Measurements from ENCODE around the gene DUOX1.

The DUOX1 gene

DNA sequence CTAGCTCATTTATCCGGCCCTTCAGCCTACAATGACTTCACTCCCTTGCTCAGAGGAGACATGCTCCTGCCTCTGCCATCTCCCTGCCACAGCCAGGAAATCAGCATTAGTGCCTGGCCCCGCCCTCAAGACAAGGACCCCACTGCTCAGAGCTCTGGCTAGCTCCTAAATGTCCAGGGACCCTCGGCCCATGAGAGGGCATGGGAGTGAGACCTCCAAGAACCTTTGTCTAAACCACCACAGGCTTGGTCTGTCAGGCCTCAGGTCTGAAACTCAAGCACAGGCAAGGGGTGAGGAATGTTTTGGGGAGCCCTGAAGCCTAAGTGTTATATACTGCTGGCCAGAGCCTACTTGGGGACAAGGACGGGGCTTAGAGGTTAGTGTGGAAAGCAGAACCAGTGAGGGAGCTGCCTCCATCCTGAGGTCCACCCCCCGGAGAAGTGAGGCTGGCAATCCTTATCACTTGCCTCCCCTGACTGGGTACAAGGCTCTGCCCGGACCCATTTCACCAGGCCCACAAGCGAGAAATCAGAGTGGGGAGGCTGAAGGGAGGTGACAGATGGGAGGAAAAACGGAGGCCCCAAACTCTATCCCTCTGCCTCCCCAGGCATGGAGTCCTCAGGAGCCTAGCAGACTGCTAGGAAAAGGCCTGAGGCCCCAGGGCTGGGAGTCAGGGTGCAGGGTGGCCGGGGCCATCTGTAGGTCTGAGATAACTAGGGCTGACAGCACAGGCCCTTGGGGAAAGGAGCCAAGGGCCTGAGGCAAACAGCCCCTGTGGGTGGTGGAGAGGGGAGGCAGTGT lies 39.2 kb downstream of the DUOX1 start:
- no peak for DNase-seq (ENCODE audit: low spot score)

DNA sequence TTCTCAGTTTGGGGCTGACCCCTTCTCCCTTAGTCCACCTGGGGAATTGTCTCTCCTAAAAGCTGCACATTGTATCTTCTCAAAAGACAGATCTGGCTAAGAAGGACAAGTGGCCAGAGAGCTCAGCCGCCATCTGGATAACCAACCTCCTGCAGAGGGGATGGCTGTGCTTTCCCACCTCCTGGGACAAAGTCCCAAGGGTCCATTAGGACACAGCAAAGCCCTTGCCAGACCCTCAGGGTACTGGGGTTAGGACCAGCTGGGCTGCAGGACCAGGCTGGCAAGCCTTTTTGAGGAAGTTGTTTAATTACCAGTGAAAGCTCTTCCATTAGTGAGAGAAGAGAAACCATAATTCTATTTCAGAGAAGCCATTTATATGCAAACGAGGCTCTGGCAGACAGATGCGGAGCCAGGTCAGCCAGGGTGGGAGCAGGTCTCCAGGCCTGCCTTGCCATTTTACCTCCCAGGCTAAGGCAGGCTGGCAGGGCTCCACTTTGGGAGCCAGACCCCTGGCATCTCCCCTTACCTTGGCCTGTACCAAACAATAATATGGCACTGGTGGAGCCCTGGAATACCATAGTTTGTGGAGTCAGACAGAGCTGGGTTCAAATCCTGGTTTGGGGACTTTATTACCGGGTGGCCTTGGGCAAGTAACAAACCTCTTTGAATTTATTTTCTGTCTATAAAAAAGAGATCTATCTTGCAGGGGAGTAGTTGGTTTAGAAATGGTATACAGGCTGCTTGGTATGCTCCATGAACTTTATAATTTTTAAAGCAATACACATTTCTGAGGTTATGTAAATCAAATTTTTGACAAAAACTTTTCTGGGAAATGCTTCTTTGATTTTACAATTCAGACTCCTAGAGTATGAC lies 40.0 kb downstream of the DUOX1 start:
- DNase-seq (ENCODE audit: low spot score): no peak

DNA sequence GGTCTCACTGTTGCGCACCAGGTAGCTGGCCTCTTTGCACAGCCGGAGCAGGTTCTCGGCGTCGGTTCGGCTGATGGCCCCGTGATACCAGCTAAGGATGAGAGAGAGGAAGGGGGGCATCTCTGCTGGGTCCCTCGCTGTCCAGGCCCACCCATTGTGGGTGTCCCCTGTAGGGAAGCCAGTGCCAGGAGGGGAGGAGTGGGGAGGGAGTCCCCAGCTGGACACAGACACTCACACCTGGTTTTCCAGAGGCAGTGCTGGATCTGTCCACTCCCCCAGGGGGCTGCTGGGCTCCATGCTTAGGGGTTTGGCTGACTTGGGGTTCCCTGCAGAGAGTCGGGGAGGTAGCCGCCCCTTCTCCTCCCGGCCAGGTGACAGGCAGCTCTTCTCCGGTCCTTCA lies 42.1 kb downstream of the DUOX1 start:
- DNase-seq (ENCODE audit: low spot score): no peak

DNA sequence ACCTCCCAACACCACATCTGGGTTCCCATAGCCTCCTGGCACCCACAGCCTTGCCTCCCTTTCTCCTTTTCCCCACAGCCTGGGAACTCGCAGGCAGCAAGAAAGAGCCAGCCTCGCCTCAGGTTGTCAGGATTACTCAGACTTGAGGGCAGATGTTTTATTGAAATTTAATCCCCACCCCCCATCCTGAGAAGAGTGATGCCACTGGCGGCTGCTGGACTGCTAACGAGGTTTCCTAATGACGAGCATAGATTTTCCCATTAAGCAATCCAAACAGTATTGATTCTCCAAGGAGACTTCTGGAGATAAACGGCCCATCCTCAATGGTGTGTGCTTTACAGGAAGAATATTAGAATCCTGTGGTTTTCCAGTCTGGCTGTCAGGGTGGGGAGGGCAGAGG lies 44.3 kb downstream of the DUOX1 start:
- no peak for DNase-seq (ENCODE audit: low spot score)

DNA sequence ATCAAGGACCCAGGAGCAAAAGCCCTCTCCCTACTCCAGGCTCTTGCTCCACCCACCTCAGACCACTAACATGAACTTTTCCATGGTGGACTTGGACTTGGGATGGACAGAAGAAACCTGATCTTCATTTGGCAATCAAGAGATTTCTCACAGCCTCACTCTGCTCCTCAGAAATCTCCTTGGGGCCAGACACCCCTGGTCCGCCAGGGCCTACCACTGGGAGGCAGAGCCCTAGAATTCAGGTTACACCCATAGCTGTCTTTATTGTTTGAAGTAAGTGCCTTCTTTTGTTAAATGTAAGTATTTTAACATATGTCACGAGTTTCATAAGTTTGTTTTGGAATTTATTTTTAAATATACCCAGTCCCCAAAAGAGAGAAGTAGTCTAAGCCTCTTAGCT lies 44.8 kb downstream of the DUOX1 start:
- no peak for DNase-seq (ENCODE audit: low spot score)

DNA sequence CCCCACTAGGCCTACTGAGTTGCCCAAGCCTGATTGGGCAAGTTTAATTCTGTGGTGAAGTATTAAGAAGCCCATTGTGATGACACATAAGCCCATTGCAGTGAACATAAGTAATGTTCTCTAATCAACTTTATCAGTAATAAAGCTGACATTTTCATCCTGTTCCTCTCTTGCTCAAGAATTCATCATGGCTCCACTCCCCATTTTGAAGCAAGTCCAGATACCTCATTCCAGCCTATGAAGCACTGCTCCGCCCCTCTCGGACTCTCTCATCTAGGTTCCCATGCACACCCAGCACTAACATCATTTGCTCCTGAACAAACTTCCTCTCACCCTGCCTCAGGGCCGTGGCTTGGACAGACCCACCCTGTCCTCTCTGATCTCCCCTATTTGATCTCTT lies 47.5 kb downstream of the DUOX1 start:
- no peak for DNase-seq (ENCODE audit: low spot score)

DNA sequence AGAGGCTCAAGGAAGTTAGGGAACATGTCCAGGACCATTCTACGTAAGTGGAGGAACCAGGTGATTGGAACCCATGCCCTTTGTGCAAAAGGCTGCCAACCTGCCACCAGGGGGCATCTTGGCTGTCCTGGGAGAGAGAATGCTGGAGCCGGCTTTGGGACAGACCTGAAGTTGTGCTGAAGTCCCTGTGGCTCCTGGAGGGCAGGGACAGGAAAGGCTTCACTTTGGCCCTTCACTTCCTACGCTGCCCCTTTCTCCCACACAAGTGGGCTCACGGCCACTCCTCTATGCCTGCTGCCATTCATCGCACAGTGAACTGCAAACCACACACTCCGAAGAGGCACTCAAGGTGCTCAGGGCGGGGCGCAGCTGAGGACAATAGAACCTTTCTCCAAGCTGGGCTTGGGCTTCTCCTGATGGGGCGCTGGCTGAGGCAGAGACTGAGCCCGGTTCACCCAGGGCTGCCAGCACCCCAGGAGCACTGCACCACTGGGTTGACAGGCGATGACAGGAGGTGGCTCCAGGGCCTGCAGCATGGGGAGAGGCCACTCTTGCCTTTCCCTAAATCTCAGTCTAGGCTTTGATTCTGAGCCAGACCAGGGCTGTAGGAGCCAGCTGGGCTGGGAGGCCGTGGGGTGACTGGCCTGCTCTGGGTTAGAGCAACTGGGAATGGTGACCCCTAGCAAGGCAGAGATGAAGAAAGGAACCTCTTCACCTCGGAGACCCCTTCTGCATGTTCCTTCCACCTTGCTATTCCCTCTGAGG lies 49.6 kb downstream of the DUOX1 start:
- DNase-seq (ENCODE audit: low spot score): no peak

DNA sequence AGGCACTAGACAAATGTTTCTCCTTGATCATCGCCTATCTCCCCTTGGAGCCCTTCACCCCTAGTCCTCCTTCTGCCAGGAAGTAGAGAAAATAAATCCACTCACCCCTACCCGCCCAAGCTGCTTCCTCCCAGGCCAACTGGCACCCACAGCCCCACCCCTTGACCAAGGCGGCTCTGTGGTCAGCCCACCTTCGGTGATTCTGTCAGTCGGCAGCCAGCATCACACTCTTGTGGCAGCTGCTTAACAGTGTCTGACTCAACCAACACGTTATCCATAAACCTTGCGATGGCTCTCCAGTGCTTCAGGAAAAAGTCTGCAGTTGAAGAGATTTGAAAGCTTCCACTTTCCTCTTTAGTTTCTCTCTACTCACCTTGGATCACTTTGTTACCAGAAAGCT lies 50.4 kb downstream of the DUOX1 start:
- DNase-seq (ENCODE audit: low spot score): no peak

DNA sequence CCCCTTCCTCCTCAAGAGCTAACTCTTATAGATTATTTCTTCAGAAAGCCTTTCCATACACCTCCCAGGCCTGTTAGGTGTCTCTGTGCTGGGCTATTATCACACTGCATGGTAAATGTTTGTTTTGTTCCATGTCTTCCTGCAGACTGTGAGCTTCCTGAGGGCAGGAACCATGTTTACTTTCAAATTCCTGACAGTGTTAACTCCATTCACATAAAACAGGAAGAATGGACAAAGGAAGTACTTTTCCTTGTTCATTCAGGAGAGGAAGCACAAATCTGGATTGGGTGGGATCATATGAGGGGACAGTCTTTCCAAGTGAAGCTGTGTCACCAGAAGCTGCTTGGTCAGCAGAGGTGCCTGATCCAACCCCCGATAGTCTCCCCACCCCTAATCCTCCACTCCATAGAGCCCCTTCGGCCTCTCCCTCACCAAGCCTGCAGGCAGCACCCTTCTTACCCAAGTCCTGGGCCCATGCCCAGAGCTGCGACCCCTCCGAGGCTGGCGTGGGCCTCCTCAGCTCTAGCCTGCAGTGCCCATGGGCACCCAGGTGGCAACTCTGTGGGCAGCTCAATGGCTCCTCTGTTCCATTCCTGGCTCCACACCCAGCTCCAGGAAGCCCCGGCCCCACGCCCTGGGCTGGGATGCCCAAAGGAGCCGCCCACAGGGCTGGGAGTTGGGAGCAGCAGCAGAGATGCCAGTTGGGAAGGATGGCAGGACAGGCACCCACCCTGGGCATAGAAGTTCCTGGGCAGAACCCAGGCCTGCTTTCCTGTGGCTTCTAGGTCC lies 51.0 kb downstream of the DUOX1 start:
- no peak for DNase-seq (ENCODE audit: low spot score)

DNA sequence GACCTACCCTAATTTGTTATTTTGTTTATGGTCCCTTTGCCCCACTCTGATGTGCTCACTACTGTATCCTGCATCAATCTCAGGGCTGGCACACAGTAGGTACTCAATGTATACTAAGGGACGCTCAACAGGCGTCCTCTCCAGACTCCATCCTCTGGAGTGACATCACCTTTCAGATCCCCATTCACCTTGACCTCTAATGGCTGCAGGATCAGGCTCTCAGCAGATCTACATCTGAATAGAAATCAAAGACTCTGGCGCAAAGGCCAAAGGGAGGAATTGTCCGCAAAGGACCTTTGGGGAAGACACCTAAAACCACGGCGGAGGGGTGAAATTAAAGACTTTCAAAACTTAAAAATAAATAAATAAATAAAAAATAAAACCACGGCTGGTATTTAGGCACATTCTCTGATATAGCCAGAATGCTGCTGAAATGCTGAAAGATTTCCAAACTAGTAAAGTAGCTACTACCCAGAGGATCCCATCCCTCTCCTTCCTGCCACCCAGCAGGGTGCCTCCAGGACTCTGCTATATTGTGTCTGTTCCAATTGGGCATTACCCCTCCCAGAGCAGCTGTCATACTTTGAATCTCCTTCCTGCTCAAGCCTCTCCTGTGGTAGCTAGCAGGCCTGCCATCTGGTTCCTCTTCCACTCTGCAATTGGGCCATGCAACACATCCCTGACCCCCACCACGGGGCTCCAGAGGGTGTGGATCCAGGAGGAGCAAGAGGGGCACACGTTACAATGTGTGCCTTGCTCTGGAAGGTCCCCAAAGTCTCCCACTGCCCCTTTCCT lies 51.9 kb downstream of the DUOX1 start:
- no peak for DNase-seq (ENCODE audit: low spot score)

DNA sequence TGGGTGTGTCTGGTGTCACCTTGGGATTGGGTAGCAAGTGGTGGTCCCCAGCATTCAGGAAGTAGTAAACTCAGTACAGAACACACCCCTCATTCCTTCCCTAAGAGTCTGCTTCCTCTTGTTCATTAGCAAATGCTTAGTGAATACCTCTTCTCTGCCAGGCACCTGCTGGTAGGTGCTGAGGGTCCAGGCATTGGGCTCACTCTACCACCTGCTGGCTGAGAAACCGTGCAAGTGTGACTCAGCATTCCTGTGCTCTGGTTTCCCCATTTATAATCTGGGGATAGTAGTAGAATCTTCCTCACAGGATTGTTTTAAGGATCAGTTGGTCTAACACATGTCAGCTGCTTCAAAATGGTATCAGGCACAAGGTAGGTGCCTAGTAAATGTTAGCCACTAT lies 53.2 kb downstream of the DUOX1 start:
- DNase-seq (ENCODE audit: low spot score): no peak

DNA sequence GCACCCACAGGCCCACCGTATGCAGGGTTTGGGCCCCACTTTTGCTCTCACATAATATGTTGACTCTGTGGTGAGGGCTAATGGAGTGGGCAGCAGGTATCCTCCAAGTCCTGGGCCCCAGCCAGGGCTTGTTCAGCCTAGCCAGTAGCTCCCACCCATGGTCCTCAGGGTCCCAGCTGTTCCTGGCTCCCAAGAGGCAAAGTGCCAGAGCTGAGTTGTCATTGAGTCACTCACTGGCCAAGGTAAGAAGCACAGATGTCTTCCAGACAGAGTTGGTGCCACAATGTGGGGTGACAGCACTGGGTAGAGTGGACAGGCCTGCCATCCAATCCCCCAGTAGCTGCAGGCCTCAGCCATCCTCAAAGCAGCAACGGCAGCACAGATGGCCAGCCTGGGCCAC lies 53.7 kb downstream of the DUOX1 start:
- DNase-seq (ENCODE audit: low spot score): no peak

DNA sequence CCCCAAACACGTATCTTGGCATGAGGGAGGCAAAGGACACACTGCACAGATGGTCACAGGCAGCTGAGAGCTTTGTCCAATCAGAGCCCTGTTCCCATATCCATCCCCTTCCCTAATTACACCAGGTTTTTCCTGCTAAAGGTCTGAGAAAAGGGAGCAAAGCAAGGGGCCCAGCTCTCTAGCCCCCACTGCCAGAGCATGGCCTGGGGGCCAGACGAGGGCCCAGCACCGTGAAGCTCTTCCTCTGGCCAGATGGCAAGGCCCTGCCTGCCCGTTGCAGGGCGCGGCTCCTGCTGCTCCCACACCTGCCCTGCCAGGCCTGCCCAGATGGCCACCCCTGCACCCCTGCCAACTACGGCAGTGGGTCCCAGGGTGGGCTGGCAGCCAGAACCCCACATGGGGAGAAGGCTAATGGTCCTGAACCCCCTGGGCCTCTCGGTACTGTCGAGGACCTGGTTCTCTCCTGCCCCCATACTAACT lies 54.8 kb downstream of the DUOX1 start:
- no peak for DNase-seq (ENCODE audit: low spot score)

DNA sequence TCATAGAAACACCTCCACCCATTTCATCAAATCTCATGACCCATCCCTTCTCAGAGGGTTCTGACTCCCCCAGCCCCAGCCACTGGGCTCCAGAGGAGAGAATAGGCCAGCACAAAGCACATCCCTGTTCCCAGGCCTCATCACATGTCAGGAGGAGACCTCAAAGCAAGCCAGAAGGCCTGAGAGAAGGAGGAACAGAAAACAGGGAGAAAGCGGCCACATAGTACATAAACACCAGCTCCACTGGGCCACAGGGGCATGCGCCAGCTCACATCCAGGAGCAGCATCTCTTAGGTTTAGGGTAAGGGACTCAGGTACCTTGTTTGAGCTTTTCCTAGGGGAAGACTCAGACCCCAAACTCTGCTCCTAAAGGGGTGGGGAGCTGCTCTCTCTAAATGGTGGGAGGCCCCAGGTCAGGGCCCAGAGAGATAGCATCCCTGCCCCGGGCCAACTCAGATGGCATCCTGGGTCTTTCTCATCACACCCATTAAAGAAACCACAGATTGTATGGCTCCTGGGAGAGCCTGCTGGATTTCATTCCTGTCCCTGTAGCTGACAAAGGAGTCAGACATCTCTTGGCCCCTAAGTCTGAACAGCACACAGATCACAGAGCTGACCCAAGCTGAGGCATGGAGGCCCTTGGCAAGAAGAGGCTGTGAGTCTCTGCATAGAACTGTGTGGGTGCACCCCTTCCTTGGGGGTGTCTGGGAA lies 55.4 kb downstream of the DUOX1 start:
- DNase-seq (ENCODE audit: low spot score): no peak

DNA sequence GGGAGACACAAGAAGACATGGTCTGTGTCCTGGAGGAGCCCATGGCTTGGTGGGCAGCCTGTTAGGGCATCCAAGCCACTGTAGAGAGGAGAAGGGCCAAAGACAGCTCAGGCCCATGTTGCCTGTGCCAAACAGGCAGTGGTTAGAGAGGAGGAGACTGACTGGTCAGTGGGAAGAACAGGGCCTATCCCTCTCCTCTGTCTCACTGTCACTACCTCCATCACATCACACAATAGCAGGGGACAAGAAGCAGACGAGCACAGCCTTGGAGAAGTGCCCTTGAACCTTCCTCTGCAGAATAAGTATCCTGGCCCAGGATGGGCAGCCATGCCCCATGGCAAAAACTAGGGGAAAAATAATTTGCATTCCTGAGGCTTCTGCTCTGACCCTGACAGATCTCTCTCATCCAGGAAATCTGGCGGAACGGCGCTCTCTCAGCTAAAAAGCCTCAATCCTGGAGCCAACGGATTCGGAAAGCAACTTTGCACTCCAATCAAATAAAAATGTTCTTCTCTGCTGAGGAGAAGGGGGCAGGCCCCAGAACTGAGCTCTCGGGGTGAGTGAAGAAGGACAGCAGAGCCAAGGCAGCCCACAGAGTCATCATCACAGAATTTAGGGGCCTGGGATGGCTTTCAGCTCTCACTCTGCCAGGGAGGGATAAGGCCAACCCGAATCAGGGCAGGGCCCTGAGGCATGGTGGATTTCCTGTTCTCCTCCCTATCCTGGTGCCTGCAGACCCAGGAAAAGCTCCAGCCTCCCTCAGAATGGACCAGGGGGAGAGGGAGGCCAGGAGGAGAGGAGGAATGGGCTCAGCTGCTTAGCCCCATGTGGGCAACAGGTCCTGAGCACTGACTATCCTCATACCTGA lies 56.3 kb downstream of the DUOX1 start:
- DNase-seq (ENCODE audit: low spot score): no peak

DNA sequence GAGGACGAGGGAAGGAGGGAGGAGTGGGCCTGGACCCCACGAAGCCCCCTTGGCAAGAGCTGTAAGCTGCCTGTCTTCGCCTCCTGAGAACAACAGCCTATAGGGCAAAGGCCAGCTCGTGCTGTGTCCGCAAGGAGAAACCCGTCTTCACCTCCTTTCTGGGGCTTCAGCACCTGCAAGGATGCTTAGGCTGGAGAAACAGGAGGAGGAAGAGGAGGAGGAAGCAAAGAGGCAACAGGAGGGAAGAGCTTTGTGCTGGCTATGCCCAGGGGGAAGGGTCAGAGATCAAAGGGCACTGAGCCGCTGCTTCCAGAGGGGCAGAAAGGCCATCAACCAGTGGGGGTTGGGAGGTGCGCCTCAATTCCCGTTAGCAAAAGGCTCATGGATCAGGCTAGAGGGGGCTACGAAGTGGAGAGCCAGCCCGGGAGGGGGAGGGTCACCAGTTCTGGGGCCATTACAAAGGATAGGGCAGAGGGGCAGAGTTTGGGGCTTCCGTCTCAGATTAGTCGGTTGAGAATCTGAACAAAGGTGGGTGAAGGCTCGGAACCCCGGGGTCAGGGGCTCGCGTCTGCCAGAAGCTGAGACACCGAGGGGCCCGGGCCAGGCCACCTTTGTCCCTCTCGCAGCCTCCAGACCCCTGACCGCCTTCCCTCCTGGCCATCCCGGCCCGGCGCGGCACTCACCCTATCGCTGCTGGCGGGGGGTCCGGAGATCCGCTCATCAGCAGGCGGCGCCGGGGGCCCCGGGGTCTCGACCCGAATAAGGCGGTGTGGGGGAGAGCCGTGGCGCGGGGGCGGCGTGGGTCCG lies 57.2 kb downstream of the DUOX1 start:
- DNase-seq (ENCODE audit: low spot score): no peak

DNA sequence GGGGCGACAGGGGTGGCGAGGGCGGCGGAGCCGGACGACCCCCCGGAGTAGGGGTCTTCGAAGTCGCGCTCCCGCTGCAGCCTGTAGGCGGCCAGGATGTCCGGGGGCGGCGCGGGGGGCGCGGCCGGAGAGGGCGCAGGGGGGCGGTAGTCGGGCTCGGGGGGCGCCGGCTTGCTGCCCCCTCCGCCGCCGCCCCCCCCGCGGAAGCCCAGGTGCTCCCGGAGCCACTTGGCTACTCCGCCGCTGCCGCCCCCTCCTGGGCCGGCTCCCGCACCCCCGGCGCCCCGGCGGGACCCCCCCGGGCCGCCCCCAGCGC lies 57.7 kb downstream of the DUOX1 start:
- DNase-seq (ENCODE audit: low spot score): no peak
